ENCODE results near the gene EEF1G.
"Not testable (repeated sequence)": the region's sequence is repeated elsewhere in the genome, so short reads cannot be mapped to it uniquely, and the experiment has no call there.

The EEF1G gene, protein sequence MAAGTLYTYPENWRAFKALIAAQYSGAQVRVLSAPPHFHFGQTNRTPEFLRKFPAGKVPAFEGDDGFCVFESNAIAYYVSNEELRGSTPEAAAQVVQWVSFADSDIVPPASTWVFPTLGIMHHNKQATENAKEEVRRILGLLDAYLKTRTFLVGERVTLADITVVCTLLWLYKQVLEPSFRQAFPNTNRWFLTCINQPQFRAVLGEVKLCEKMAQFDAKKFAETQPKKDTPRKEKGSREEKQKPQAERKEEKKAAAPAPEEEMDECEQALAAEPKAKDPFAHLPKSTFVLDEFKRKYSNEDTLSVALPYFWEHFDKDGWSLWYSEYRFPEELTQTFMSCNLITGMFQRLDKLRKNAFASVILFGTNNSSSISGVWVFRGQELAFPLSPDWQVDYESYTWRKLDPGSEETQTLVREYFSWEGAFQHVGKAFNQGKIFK

DNA sequence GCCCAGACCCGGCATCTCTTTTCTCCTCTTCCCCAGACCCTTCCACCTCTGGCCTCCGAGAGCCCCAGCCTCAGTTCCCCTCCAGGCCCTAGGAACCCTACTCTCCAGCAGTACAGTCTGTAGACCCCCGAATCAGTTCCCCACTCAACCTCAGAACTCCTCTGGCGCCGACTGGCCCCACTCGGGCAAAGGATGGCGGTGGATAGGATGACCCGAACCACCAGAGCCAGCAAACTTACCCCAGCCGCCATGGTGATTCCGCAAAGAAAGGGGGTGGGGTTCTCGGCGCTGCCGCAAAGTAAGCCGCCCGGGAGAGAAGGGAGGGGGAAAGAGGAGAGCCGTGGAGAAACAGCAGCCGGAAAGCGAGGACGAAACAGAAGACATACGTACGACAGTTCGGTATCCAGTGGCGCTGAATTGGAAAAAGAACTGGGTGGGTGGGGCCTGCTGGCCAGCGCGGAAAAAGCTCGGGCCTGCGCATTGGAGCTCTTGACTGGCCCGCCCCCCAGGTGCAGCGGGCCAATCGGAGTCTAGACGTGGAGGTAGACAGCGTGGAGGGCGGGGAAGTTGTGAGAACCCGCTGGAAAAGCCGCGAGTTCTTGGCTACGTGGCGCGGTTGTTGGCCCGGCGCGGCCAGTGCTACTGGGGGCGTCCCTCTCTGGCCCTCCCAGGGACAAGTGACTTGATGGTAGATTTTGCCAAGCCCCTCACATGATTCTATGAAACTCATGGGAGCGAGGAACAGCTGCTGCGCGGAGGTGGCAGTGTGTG is at the start of gene EEF1G:
Gene EEF1G (minus strand): TSS at position 300 of the 771 bp plus-strand sequence. CDS start 49 bp downstream, at position 251.
- DNase-seq: peak; percentile 96 to 98

- no peak for DNase-seq
Measured at GRCh38 chr11:62622476-62623089, 48.9 kb upstream of the EEF1G start.

DNA sequence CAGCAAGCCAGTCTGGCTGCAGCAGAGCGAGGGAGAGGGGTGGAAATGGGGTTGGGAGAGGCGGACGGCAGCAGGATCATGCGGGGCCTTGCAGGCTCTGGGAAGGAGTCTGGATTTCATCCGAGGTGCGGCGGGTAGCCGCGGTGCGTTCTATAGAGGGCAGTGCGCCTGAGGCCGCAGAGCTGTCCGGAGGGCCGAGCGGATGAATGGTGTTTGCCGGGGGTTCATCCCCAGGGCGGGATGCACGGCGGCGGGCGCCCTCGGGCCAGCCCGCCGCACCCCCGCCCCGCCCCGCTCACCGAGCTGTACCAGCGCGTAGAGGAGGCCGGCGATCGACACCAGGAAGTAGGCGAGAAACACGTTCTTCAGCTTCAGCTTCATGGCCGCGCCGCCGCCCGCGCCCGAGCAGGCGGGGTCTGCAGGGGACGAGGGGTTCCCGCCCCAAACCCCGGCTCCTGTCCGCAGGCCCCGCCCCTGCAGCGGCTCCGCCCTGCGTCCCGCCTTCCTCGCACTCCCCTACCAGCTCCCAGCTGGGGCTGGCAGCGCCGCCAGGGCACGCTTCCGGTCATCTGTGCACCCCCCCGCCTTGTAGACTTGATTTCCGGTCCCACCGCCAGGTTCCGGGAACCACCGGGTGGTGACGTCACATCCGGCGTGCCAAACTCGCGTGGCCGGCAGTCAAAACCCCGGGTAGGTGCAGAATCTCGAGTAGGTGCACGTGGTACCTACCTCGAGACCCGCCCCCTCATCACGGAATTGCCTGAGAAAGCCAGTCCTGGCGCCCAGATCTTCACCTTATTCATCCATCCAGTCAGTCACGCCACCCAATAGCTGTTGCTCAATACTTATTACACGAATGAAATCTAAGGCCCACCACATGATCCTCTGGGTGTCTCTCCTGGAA is 48.1 kb upstream of the EEF1G start, which contains the start of gene B3GAT3:
Gene B3GAT3 (minus strand): TSS at position 420 of the 904 bp plus-strand sequence. CDS start 39 bp downstream, at position 381.
- peak; percentile 96 to 97 for DNase-seq

- DNase-seq: no peak
Measured at GRCh38 chr11:62621027-62621566, 47.4 kb upstream of the EEF1G start.

- not testable (repeated sequence) for DNase-seq
Measured at GRCh38 chr11:62616957-62617356, 43.3 kb upstream of the EEF1G start.

GRCh38 chr11:62615521-62615920 is 41.8 kb upstream of the EEF1G start:
- DNase-seq: no peak

- peak; percentile 64 to 68 for DNase-seq
Measured at GRCh38 chr11:62614275-62614674, 40.6 kb upstream of the EEF1G start.

DNA sequence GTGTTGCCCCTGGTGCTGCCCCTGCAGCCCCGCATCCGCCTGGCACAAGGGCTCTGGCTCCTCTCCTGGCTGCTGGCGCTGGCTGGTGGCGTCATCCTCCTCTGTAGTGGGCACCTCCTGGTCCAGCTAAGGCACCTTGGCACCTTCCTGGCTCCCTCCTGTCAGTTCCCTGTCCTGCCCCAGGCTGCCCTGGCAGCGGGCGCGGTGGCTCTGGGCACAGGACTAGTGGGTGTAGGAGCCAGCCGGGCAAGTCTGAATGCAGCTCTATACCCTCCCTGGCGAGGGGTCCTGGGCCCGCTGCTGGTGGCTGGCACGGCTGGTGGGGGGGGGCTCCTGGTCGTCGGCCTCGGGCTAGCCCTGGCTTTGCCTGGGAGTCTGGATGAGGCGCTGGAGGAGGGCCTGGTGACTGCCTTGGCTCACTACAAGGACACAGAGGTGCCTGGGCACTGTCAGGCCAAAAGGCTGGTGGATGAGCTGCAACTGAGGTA is 39.6 kb upstream of the EEF1G start:
- no peak for DNase-seq

- DNase-seq: peak; percentile 90 to 93
Measured at GRCh38 chr11:62612366-62613290, 38.9 kb upstream of the EEF1G start, which contains the start of the genes EML3 and ROM1. TSS of gene EML3 (minus strand) at chr11:62612775. CDS start at chr11:62612457, 318 bp downstream. TSS of gene ROM1 (plus strand) at chr11:62613257. CDS start at chr11:62613282, 25 bp downstream.

DNA sequence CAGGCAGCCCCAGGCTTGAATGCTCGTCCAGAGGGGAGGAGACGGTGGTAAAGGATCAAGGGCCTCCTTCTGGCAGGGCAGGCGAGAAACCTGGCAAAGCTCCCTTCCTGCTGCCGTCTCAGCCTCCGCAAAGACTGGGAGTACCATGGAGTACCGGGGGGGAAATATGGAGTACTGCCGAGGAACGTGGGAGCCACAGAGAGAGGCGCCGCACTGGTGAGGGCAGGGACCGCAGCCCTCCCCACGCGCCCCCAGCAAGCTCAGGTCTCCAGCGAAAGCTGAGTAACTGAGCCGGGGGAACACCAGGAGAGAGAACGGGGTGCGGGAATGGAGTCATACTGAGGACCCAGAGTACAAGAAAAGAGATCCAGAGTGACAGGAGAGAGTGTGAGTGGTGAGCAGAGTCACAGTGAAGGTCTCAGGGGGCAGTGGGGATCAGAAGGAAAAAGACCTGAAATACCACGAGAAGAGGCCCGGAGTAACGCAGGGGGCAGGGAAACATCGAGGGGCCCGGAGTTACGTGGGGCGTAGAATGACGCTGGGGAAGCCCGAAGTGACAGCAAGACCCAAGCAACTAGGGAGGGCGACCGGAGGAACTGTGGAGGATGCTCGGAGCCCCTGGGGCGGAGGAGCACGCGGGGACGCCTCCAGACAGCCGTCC is 38.1 kb upstream of the EEF1G start:
- peak; percentile 57 to 65 for DNase-seq

DNA sequence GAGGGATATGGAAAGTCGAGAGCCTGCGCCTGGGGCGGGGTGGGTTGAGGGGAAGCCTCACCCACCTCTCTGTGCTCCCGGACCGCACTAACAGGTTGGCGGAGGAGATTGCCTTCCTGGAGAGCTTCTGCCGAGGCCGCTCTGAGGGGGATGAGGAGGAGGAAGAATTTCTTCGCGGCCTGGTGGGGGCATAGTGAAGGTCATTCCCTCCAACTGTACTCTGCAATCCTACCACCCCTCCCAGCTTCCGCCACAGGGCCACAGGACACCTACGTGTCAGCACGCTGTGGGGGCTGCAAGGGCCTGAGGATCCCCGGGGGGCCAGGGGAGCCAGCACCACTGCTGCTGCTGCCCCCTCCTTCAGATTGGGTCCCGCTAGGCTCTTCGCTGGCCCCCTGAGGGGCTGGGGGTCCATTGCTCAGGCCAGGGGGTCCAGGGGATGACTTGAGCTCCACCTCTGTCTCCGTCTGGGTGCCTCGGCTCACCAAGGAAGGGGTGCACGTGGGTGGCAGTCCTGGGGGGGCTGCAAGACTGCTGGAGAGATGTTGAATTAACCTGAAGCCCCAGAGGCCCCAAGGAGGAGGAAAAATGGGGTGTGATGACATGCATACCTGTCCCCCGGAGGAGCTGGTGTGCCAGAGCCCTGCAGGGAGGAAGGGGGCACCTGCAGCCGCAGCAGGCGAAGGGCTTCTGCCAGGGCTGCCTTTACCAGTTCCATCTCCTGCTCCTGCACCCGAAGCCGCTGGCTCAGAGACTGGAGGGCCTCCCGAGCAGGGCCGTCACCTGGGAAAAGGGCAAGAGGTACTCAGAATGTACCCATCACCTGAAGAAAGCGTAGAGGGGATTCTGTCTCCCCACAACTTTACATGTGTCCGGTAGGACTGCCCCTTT is 37.4 kb upstream of the EEF1G start:
- DNase-seq: no peak

DNA sequence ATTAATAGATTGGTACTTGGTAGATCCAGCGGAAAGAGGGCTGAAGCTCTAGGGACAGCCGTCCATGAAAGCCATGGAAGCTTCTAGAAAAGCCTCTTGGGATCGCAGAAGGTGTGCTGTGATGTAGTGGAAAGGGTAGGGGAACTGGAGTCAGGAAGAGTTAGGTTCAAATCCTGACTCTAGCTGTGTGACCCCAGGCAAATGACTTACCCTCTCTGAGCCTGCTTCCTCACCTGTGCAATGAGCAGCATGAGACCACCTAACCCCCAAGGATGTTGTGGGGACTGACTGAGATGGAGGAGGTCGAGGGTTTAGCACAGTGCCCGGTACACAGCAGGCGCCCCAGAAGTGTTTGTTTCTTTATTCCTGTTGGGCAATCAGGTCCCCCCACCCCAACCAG is 36.7 kb upstream of the EEF1G start:
- no peak for DNase-seq

GRCh38 chr11:62608776-62609175 is 35.1 kb upstream of the EEF1G start:
- DNase-seq: no peak

DNA sequence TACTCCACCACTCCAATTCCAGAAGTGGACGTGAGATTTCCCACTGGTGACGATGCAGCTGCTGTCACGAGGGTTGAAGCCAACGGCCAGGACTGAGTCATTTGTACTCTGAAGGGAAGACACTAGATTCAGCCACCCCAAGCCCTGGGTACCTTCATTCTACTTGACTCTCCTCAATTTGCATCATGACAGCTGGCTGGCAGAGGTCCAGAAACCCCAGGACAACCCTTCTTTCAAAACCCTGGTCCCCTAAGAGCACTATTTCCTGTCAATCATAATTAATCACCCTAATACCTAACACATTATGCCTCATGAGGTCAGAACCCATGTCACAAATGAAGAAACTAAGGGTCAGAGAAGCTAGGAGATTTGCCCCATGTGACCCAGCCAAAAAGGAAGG is 34.0 kb upstream of the EEF1G start:
- no peak for DNase-seq

- no peak for DNase-seq
Measured at GRCh38 chr11:62605902-62606301, 32.2 kb upstream of the EEF1G start.

DNA sequence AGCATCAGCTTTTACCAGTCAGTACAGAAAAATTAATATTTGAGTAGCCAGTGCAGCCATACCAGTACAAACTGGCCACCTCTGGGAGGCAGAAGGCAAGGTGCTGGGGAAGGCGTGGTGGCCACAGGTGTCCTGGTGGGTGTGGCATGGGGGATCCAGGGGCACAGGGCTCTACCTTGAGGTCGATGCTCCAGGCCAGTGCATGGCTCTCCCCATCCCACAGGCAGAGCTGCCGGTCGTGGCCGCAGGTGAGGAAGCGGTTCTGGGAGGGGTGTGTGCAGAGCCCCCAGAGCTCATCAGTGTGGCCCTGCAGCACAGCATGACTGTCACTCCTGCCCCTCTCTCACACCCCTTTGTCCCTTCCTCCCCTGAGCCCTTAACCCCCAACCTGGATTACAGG is 31.8 kb upstream of the EEF1G start:
- no peak for DNase-seq

DNA sequence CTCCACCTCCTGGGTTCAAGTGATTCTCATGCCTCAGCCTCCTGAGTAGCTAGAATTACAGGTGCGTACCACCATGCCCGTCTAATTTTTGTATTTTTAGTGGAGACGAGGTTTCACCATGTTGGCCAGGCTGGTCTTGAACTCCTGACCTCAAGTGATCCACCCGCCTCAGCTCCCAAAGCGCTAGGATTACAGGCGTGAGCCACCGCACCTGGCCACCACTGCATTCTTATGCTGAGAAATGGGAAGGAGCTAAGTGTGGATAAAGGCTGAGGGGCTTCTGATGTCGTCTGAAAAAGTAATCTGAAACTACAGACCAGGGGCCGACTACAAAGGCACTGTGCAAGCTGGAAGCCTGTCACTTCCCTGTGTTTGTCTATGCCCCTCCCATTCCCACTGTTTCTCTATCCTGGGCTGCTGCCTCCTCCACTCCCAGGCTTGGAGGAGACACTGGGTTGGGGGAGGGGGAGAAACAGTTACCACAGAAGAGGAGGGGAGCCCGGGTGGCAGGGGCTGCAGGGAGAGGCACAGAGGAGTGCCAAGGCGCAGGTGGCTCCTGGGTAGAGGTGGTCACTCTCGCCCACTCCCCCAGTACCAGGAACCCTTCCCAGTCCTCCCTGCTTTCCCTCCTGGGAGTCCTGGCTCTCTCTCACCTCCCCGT is 30.9 kb upstream of the EEF1G start:
- DNase-seq: no peak

GRCh38 chr11:62603776-62604299 is 30.1 kb upstream of the EEF1G start:
- no peak for DNase-seq

Measured in activated CD4-positive, alpha-beta T cell treated with anti-CD3 and anti-CD28 coated beads, Interleukin-2, amount 50 U/mL, for 48 hours (primary cell).